ENCODE data around the gene TSTD2.
"Not testable (repeated sequence)": the region's sequence is repeated elsewhere in the genome, so short reads cannot be mapped to it uniquely, and the experiment has no call there.

TSTD2 gene

GRCh38 chr9:97577051-97577450 is 56.1 kb downstream of the TSTD2 start:
- no peak for TF ChIP-seq CTCF (IDR thresholded peaks at IDR 0.05; ENCODE audit: low read depth, low read length, missing control alignments)
- DNase-seq (ENCODE audit: low read depth), result no peak
- no peak overlapping the region for H3K4me3 ChIP-seq (ENCODE audit: low read depth, low read length)

DNA sequence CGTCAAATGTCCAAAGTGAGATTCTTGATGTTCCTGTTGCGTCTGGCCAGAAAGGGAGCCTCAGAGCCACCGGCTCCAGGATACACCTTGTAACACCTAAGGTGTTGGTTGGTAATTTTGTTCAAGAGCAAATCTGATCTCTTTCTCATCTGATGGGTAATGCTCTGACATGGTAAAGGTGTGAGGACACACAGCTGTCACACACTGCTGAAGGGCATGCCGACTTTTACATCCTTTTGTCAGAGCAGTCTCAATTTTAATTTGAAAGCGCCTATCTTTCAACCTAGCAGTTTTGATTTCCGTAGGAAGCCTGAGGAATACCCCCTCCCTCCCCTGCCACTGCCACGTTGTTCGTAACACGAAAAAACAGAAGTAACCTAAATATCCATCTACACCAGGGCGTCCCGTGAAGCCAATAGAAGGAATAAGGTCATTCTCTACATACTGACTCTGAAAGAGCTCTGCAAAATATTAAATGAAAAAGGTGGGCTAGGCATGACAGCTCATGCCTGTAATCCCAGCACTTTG is 57.4 kb downstream of the TSTD2 start:
- TF ChIP-seq CTCF (IDR thresholded peaks at IDR 0.05; ENCODE audit: low read depth, low read length, missing control alignments), result no peak
- no peak overlapping the region for H3K4me3 ChIP-seq (ENCODE audit: low read depth, low read length)
- no peak for DNase-seq (ENCODE audit: low read depth)

- not testable (repeated sequence) for DNase-seq (ENCODE audit: low read depth)
These were observed 58.1 kb downstream of the TSTD2 start for GRCh38 chr9:97574921-97575672.

GRCh38 chr9:97574101-97574571 is 59.0 kb downstream of the TSTD2 start:
- not testable (repeated sequence) for DNase-seq (ENCODE audit: low read depth); H3K4me3 ChIP-seq (ENCODE audit: low read depth, low read length)

More at GRCh38 chr9:97574921-97575672, 58.1 kb downstream of the TSTD2 start:
- H3K4me3 ChIP-seq (ENCODE audit: low read depth, low read length), result not testable (repeated sequence)

DNA sequence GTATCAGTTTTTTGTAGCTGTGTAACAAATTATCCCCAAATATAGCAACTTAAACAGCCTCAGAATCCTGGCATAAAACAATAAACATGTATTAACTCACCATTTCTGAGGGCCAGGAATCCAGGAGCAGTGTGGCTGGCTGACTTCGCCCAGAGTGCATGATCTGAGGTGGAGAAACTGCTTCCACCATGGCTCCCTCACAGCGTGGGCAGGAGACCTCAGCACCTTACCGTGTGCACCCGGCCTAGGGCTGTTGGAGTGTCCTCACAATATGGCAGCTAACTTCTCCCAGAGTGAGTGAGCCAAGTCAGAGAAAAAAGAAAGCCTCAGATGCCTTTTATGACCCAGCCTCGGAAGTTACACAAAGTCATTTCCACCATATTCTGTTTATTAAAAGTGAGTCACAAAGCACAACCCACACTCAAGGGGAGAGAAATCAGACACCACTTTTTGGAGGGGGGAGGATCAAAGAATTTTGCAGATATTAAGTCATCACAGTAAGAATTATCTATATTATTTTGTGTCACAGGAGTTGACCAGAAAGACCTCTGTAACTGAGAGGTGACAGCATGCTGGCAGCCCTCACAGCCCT is 59.6 kb downstream of the TSTD2 start:
- DNase-seq (ENCODE audit: low read depth), result no peak
- no peak overlapping the region for H3K4me3 ChIP-seq (ENCODE audit: low read depth, low read length)
- TF ChIP-seq CTCF (IDR thresholded peaks at IDR 0.05; ENCODE audit: low read depth, low read length, missing control alignments), result no peak

- no peak for TF ChIP-seq CTCF (IDR thresholded peaks at IDR 0.05; ENCODE audit: low read depth, low read length, missing control alignments)
- H3K4me3 ChIP-seq (ENCODE audit: low read depth, low read length), result no peak overlapping the region
- no peak for DNase-seq (ENCODE audit: low read depth)
These were observed 60.2 kb downstream of the TSTD2 start for GRCh38 chr9:97572892-97573365.

DNA sequence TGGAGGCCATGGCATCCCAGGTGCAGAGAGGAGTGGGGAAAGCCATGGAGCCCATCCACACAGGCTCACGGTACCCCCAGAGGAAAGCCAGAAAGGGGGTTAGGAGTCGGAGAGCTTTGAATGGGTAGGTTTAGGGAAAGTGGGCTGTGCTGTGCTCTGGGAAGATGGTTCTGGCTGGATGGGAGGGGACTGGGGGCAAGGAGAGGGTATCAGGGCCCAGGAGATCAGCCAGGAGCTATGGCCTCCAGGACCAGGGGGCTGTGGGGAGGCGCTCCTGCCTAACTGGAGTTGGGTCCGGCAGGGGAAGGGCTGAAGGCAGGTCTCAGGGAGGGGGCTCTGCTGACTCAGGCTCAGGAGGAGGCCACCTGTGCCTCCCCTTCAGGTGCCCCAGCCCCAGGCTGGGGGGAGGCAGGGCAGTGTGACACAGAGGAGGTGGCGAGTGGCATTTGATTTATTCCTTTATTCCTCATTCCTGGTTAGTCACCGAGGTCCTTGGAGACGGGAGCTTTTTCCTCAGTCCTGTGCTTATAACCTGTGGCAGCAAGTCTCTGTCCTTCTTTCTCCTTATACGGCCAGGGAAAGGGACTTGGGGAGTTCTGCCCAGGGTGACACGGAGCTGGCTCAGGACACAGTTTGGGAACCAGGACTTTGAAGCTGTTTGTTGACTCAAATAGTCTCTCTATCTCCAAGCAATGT is 60.8 kb downstream of the TSTD2 start:
- H3K4me3 ChIP-seq (ENCODE audit: low read depth, low read length), result no peak overlapping the region
- no peak for TF ChIP-seq CTCF (IDR thresholded peaks at IDR 0.05; ENCODE audit: low read depth, low read length, missing control alignments)
- DNase-seq (ENCODE audit: low read depth), result no peak
